ENCODE results near the gene ZFPM1. TPM values are rescaled to one million over a fixed set of nuclear protein-coding genes. Genes with fewer than 3 reads are reported as not detected.
A peak's percentile ranks its signal among the peaks of the same experiment; 100 is the strongest.

The ZFPM1 gene
- polyA plus RNA-seq, 1 of the 3 experiments (the other 2 are of a cell fraction): 1.2 TPM

GRCh38 chr16:88569614-88569984 is 116.5 kb downstream of the ZFPM1 start:
- H3K9me2 ChIP-seq: no peaks in the 10 kb centered on the region
- H3K9ac ChIP-seq: peak overlapping the region; percentile 82
- H3K36me3 ChIP-seq (replicated peaks in 1 of 2; ENCODE audit: control insufficient read depth in 1 of 2, insufficient read depth in 2 of 2, low read length in 1 of 2): peaks cover 6 to 22% of the 10 kb centered on the region in 2 experiments
- peaks cover 33% of the 10 kb centered on the region for H4K20me1 ChIP-seq (ENCODE audit: insufficient read depth)
- H3K79me2 ChIP-seq (ENCODE audit: insufficient read depth): peaks cover 46% of the 10 kb centered on the region
- peak overlapping the region; percentile 85 for H2AFZ ChIP-seq (ENCODE audit: low read depth)
- ChIA-PET POLR2A (interaction anchor here (0.7 to 1.1 kb wide), 4 partner anchors 9 to 618 kb away, joined by 3 to 6 read pairs (median 4); partner anchors contain the start of gene BANP), CTCF (interaction anchor here (0.7 to 1.8 kb wide), 4 partner anchors 9 to 132 kb away, joined by 3 to 6 read pairs (median 5); no protein-coding TSS in a partner anchor)
- peaks cover 12% of the 10 kb centered on the region in 2 experiments; a peak in 3 of 4 replicates for H3K4me1 ChIP-seq (ENCODE audit: control insufficient read depth in 1 of 2, insufficient read depth in 2 of 2, low read depth in 1 of 2, low read length in 1 of 2)
- H3K27me3 ChIP-seq (ENCODE audit: insufficient read depth): no peaks in the 10 kb centered on the region
- H3K9me3 ChIP-seq: no peaks in the 10 kb centered on the region
- H3K4me2 ChIP-seq: peak overlapping the region; percentile 97
- 5% methylated on average over 10 of the region's 28 CpGs for WGBS (ENCODE audit: low lambda C conversion rate)
- peak; percentile 66 for DNase-seq
- H3F3A ChIP-seq (replicated peaks; ENCODE audit: insufficient read depth): peaks cover 2% of the 10 kb centered on the region
- peak overlapping the region; percentile 76 to 83 for H3K4me3 ChIP-seq (ENCODE audit: low read depth in 2 of 2, low read length in 1 of 2)
- TF ChIP-seq FOXM1 (IDR thresholded peaks at IDR 0.05; ENCODE audit: low read depth) (no peak), JUND (IDR thresholded peaks at IDR 0.05) (no peak), MEF2A (IDR thresholded peaks at IDR 0.05; ENCODE audit: borderline replicate concordance, low read depth) (no peak), USF2 (IDR thresholded peaks at IDR 0.05; ENCODE audit: borderline replicate concordance, low read depth, low read length) (no peak), RXRA (IDR thresholded peaks at IDR 0.05; ENCODE audit: borderline replicate concordance, low read depth) (no peak), RAD21 (IDR thresholded peaks at IDR 0.05; ENCODE audit: low read length) (no peak), NFIC (IDR thresholded peaks at IDR 0.05; ENCODE audit: borderline replicate concordance) (no peak), CHD2 (IDR thresholded peaks at IDR 0.05; ENCODE audit: low read length, partially characterized antibody) (no peak), POLR2AphosphoS5 (IDR thresholded peaks at IDR 0.05; ENCODE audit: low read depth, low read length) (no peak), GABPA (IDR thresholded peaks at IDR 0.05; ENCODE audit: low read depth) (no peak), TCF12 (IDR thresholded peaks at IDR 0.05) (no peak), IRF3 (IDR thresholded peaks at IDR 0.05; ENCODE audit: low read depth, low read length) (no peak)
- TF ChIP-seq, protein P1, sequence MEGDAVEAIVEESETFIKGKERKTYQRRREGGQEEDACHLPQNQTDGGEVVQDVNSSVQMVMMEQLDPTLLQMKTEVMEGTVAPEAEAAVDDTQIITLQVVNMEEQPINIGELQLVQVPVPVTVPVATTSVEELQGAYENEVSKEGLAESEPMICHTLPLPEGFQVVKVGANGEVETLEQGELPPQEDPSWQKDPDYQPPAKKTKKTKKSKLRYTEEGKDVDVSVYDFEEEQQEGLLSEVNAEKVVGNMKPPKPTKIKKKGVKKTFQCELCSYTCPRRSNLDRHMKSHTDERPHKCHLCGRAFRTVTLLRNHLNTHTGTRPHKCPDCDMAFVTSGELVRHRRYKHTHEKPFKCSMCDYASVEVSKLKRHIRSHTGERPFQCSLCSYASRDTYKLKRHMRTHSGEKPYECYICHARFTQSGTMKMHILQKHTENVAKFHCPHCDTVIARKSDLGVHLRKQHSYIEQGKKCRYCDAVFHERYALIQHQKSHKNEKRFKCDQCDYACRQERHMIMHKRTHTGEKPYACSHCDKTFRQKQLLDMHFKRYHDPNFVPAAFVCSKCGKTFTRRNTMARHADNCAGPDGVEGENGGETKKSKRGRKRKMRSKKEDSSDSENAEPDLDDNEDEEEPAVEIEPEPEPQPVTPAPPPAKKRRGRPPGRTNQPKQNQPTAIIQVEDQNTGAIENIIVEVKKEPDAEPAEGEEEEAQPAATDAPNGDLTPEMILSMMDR (IDR thresholded peaks at IDR 0.05): no peak
- TF ChIP-seq, protein P2, sequence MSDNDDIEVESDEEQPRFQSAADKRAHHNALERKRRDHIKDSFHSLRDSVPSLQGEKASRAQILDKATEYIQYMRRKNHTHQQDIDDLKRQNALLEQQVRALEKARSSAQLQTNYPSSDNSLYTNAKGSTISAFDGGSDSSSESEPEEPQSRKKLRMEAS (IDR thresholded peaks at IDR 0.05; ENCODE audit: low read depth): no peak; the same call in 1 of the 2 replicates
- peak overlapping the region; percentile 51 to 65; a peak in 3 of 4 replicates for H3K27ac ChIP-seq (ENCODE audit: low read depth in 2 of 2, low read length in 1 of 2)

Data from SK-N-SH (cell line).